Dedifferentiated amniotic fluid mesenchymal stem cell (primary cell): ENCODE data around the gene ZNF254.
A peak's percentile ranks its signal among the peaks of the same experiment; 100 is the strongest.
"Not testable (repeated sequence)": the region's sequence is repeated elsewhere in the genome, so short reads cannot be mapped to it uniquely, and the experiment has no call there.

Experiments
- DNase-seq: peaks from one replicate; pipeline ENCODE4 v3.0.0-alpha.2; 2016; ENCODE audit errors: extremely low spot score

The ZNF254 gene

DNA sequence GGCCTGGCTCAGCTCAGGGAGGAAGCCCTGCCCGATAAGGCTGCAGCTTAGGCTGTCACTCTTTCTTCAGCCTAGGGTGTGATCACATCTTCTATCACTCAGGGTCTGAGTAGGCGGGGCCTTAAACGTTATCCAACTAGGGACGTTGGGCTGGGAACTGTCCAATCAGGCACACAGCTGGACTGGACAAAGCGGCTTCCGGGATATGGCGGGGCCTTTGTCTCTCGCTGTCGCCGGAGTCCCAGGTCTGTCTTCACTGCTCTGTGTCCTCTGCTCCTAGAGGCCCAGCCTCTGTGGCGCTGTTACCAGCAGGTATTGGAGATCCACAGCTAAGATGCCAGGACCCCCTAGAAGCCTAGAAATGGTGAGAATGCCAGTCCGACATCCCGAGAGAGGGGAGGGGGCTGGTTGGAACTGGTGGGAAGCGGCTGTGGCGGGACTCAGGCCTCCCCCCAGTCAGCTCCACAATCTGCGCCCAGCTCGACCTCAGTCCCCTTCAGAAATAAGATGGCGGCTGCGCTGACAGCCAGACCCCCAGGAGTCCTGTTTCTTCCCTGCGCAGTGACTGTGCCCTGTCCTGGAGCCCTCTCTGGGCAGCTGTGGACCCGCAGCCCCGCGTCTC is at the start of gene ZNF254:
Gene ZNF254, plus strand, starts transcription at position 214 of the 622 bp plus-strand sequence. Its CDS starts 121 bp downstream, at position 335.
- DNase-seq: peak; percentile 97

DNA sequence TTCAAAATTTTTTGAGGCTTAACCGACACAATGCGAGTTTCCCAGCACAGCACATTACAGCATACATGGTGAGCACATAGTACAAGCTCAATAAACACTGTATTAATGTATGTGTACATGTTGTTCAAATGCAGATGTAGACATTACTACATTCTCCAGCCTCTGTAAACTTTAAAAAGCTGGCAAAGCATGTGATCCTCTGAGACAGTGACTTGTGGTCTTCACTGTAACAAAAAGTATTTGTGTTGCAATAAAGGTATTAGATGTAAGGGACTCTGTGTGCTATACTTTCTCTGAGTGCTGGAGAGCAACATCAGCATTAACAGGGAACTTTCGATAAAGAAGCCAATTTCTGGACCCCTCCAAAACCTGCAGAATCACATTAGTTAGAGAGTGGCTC is 46.4 kb upstream of the ZNF254 start:
- no peak for DNase-seq

DNA sequence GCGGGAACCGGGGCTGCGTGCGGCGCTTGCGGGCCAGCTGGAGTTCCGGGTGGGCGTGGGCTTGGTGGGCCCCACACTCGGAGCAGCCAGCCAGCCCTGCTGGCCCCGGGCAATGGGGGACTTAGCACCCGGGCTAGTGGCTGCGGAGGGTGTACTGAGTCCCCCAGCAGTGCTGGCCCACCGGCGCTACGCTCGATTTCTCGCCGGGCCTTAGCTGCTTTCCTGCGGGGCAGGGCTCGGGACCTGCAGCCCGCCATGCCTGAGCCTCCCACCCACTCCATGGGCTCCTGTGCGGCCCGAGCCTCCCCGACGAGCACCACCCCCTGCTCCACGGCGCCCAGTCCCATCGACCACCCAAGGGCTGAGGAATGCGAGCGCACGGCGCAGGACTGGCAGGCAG is 45.7 kb upstream of the ZNF254 start:
- not testable (repeated sequence) for DNase-seq

DNA sequence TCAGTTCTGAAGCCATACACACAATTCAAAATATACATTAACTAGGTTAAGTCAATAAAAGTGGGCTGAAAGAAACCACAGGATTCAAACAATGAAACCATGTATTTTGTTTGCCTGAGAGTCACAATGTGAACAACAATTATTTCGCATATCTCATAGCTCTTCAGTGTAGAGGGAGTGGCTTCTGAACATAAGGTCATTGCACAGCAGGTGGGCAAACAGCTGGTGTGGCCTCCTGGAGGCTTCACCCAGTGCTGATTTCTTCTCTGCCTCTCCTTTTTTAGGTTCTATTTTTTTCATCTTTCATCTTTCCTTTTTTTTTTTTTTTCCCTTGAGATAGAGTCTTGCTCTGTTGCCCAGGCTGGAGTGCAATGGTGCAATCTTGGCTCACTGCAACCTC is 40.4 kb upstream of the ZNF254 start:
- no peak for DNase-seq

DNA sequence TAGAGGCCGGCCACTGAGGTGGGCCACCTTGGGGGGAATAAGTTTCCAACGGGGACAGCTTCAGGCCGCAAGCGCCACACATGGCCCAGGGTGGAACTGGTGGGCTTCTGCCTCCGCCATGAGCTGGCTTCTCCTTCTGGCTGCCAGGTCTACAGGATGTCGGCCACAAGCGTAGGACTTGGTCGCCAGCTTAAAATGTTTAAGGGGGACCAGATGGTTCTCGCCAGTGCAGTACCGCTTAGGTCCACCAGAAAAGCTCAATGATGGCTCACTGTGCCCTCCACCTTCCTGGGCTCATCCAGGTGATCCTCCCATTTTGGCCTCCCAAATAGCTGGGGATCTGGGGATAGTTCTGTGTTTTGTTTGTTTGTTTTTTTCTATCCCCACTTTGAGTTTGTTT is 38.7 kb upstream of the ZNF254 start:
- DNase-seq: no peak

DNA sequence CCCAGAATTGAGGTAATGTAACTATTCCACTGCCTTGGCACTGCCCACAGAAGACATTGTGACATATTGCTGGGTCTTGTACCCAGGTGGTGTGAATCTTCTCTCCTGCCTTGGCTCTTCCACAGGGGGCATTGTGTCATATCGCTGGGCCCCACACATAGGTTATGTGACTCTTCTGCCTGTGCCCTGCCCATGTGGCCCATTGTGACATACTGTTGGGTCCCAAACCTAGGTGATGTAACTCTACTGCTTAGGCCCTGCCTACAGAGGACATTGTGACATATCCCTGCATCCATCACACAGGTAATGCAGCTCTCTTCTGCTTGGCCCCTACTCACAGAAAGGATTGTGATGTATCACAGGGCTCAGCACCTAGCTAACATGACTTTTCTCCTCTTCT is 37.5 kb upstream of the ZNF254 start:
- DNase-seq: no peak

DNA sequence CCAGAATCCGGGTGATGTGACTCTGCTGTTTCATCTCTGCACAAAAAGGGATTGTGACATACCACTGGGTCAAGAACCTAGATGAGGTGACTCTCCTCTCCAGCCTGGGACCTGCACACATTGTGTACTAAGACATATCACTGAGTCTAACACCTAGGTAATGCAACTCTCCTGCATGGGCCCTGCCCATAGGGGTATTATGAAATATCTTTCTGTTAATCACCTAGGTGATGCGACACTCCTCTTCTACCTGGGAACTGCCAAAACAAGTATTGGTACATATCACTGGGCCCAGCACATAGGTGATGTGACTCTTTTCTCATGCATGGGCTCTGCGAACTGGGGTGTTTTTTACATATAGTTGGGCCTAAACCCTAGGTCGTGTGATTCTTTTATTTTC is 35.5 kb upstream of the ZNF254 start:
- no peak for DNase-seq

DNA sequence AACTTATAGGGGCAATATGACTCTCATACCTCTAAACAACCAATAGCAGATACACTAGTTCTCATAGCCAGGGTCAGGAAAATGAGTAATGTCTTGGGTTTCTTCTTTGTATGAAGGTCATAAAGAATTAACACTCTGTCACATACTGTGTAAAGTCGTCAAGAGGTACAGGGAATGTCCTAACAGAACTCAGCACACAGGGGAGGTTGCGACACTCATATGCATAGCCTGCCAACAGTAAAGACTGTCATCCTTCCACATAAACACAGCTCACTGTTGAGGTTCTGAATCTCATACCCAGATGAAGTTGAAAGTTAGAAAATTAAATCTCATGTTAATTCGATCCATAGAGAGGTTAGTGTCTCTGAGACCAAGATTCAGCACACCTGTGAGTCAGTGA is 34.2 kb upstream of the ZNF254 start:
- DNase-seq: no peak

DNA sequence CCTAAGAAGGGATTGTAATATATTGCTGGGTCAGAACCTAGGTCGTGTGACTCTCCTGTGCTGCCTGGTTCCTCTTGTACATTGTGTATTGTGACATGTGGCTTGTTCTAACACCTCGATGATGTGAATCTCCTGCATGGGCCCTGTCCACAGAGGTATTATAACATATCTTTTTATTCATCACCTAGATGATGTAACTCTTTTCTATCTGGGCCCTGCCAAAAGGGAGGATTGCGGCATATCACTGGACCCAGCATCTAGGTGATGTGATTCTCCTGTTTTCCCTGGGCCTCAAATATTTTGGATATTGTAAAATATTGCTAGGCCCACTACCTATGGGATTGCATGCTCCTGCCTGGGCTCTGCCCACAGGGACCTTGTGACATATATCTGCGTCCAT is 33.4 kb upstream of the ZNF254 start:
- no peak for DNase-seq

DNA sequence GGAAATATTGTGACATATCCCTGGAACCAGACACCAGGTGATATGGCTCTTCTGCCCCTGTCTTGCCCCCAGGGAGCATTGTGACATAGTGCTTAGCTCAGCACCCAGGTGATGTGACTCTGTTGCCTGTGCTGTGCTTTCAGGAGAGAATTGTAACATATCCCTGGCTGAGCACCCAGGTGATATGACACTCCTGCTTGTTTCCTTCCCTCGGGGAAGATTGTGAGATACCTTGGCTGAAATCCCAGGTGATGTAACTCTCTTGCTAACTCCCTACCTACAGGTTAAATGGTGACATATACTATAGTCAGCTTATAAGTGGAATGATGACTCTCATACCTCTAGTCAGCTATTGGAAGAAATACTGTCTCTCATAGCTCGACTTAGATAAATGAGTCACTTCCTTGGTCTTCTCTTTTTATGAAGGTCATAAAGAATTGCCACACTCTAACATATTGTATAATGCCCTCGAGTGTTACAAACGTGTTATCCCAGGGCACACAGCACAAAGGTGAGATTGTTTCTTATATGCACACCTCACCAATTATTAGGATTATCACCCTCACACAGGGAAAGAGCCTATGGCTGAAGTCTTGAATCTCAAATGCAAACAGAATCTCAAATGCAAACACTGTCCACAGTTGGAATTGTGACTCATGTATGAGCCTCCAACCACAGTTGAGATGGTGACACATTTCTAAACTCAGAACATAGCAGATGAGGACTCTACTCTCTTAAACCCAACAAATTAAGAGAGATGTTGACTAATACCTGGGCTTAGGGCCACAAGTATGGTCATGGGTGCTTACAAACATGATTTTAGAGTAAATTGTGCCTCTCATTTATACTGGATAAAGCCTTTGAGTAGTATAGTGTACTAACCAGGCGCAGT is 32.7 kb upstream of the ZNF254 start:
- peak; percentile 42 for DNase-seq

DNA sequence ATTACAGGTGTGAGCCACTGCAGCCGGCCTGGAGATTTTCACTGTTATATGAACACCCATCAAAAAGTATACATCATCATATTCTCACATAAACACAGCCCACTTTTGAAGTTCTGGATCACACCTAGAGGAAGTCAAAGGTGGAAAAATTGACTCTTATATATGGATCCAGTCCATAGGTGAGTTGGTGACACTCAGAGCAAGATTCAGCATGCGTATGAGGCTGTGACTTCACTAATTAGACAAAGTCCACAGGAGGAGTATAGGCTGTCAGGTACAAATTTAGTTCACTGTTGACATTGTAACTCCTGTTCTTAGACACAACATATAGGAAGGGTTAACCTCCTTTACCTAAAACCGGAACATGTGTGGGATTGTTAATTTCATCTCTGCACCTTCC is 31.4 kb upstream of the ZNF254 start:
- no peak for DNase-seq

DNA sequence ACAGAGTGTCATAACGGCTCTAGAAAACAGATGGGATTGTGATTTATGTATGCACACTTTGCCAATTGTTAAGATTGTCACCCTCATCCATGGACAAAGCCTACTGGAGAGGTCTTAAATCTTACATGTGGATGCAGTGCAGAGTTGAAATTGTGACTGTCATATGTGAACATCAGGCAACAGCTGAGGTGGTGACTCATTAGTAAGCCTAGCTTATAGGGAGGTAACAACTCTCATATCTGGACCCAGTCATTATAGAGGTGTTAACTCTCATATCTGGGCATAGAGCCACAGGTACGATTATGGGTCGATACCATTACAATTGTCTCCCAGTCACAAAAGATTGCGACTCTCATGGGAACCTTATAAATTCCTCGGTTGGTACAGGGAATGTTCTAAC is 29.8 kb upstream of the ZNF254 start:
- DNase-seq: no peak

DNA sequence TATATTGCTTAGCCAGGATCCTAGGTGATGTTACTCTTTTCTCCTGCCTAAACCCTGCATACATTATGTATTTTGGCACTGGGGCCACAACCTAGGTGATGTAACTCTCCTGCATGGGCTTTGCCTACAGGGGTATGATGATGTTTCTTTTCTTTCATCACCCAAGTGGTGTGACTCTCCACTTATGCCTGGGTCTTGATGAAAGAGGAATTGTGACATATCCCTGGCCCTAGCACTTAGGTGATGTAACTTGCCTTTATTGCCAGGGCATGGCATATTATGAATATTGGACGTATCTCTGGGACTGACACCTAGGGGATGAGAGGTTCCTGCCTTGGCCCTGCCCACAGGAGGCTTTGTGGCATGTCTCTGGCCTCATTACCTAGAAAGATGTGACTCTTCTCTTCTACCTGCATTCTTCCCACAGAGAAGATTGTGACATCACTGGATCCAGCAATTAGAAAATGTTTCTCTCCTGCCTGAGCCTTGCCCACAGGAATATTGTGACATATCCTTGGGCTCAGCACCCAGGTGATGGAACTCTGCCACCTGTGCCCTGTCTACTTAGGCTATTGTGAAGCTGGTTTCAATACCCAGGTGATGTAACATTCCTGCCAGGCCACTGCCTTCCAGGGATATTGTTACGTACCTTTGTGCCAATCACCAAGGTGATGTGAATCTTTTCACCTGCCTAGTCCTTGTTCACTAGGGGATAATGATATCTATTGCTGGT is 27.3 kb upstream of the ZNF254 start:
- DNase-seq: no peak

DNA sequence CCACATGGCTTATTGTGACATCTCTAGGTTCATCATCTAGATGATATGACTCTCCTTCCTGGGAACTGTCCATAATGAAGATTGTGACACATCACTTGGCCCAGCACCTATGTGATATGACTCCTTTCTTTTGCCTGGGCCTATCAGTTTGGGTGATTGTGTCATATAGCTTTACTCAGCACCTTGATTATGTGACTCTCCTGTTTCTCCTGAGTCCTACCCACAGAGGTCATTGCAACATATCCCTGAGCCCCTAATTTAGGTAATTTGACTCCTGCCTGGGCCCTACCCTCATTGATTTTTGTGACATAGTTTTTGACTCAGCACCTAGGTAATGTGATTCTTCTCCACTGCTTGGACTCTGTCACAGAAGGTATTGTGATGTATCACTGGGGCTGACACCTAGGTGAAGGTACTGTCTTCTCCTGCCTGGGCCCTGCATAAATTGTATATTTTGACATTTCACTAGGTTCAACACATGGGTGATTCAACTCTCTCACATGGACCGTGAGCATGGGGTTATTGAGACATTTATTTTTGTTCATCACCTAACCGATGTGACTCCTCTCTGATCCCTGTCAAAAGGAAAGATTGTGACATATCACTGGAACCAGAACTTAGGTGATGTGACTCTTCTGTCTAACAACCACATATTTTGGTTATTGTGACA is 26.2 kb upstream of the ZNF254 start:
- no peak for DNase-seq

DNA sequence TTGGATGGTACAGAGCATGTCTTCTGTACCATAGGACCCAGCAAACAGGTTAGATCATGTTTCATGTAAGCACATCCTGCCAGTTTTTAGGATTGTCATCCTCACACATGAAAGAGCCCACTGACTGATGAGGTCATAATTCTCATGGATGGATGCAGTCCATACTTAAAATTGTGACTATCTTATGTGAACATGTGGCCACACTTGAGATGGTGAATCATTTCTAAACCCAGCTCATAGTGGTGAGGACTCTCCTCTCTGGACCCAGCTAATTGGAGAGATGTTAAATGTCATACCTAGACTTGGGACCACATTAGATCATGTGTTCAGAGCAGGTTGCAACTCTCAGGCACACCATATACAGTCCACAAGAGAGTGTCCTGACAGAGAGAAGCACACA is 24.8 kb upstream of the ZNF254 start:
- DNase-seq: no peak

DNA sequence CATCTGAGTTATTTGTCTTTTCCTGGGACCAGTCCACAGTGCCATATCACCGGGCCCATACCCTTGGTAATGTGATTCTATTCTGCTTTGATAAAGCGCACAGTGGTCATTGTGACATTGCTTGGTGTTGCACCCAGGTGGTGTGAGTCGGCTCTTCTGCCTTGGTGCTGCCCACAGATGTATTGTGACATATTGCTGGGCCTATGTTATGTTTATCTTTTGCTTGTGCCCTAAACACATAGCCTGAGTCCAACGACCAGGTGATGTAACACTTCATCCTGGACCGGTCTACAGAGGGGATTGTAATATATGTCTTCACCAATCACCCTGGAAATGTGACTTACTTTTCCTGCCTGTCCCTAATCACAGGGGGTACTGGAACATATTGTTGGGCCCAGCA is 23.7 kb upstream of the ZNF254 start:
- DNase-seq: no peak

DNA sequence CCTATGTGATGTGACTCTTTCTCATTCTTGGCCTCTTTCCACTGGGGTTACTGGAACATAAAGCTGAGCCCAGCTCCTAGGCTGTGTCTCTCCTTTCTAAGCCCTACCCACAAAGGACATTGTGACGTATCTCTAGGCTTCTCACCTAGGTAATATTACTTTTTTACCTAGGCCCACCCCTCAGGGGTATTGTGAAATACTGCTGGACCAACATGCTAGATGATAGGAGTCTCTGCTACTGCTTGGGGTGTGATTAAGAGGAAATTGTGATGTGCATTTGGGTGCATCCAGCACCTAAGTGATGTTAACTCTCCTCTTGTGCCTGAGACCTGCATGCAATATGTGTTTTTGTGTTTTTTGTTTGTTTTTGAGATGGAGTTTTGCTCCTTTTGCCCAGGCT is 22.8 kb upstream of the ZNF254 start:
- no peak for DNase-seq

DNA sequence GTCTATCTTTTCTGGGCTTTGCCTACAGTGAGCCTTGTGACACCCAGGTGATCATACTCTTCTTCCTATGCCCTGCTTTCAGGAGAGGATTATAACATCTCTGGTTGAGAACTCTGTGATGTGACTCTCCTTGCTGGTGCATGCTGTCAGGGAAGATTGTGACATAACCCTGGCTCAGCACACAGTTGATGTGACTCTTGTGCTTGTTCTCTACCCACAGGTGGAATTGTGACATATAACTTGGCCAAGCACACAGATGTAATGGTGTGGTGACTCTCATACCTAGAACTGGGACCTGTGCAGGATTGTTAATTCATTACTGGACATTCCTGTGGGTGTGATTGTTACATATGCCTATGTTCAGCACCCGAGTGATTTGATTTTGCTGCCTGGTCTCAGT is 21.7 kb upstream of the ZNF254 start:
- DNase-seq: no peak

DNA sequence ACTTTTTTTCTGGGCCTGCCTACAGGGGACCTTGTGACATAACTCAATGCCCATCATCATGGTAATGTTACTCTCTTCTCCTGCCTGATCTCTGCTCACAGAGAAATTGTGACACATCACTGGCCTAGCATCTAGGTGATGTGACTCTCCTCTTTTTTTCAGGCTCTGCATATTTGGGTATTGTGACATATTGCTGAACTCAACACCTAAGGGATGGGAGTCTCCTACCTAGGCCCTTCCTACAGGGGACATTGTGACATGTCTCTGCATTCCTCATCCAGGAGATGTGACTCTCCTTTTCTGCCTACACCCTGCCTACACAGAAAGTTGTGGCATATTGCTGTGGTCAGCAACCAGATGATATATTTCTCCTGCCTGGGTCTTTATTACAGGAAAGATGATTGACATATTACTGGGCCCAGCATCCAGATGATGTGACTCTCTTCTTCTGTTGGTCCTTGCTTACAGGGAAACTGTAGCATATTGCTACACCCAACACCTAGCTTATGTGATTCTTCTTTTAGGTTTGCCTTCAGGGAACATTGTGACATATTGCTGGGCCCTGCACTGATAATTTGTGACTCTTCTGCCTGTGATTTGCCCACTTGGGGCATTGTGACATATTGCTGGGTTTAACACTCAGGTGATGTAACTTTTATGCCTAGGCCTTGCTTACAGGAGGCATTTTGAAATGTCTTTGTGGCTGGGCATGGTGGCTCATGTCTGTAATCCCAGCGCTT is 21.0 kb upstream of the ZNF254 start:
- DNase-seq: no peak

DNA sequence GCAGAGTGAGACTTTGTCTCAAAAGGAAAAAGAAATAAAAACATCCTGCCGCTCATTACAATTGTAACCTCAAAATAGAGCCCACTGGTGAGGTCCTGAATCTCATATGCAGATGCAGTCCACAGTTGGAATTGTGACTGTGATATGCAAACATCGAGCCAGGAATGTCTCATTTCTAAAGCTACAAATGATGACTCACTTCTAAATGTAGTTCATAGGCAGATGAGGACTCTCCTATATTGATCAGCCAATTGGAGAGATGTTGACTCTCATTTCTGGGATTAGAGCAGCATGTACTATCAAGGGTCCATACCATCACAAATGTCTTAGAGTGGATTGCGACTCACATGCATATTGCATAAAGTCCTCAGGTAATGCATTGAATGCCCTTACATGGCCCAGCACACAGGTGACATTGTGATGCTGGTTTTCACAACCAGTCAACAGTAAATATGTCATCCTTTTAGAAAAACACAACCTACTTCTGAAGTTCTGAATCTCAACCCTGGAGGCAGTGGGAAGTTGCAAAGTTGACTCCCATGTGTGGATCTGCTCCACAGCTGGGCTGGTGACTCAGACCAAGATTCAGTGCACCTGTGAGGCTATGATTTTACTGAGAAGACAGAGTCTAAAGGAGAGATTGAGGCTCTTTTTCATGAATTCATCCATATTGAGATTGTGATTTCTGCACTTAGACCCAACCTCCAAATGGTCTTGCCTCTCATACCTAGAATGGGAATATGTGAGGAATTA is 16.9 kb upstream of the ZNF254 start:
- no peak for DNase-seq

DNA sequence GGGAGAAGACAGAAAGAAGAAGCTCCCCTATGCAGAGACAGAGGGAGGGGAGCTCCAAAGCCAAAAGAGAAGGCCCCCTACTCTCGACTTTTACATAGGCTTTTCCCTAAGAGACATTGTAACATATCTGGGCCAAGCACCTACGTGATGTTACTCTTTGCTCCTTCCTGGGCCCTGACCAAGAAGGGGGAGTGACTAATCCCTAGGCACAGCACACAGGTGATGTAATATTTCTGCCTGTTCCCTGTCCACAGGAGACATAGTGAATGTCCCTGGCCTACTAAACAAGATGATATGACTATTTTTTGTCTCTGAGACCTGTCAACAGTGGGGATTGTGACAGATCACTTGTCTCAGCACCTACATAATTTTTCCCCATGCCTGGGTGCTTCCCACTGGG is 15.9 kb upstream of the ZNF254 start:
- DNase-seq: no peak
